NOMO-1 treated with DMSO at 0.1 percent for 48 hours (cell line): ENCODE data around the gene EPM2A.
"Not testable (repeated sequence)": the region's sequence is repeated elsewhere in the genome, so short reads cannot be mapped to it uniquely, and the experiment has no call there.

Experiments used
- DNase-seq: peaks from one replicate; lab custom pipeline; 2025; ENCODE audit not compliant: unreplicated experiment; lab: John Stamatoyannopoulos, UW

Gene EPM2A

GRCh38 chr6:145735356-145736165, at the start of gene EPM2A:
Gene EPM2A, minus strand, starts transcription at chr6:145735520. Its CDS starts 22 bp downstream, at chr6:145735498.
- peak; percentile 69 for DNase-seq

GRCh38 chr6:145784683-145785082, 49.4 kb upstream of the EPM2A start:
- DNase-seq = peak; percentile 3

GRCh38 chr6:145783796-145784195, 48.5 kb upstream of the EPM2A start:
- DNase-seq = peak; percentile 62

GRCh38 chr6:145772846-145773245, 37.5 kb upstream of the EPM2A start:
- DNase-seq = peak; percentile 19

GRCh38 chr6:145765449-145765848, 30.1 kb upstream of the EPM2A start:
- no peak for DNase-seq

- DNase-seq = no peak
Observed at GRCh38 chr6:145763742-145764141, 28.4 kb upstream of the EPM2A start.

- no peak for DNase-seq
Observed at GRCh38 chr6:145761584-145761983, 26.3 kb upstream of the EPM2A start.

- DNase-seq = no peak
Observed at GRCh38 chr6:145758113-145758512, 22.8 kb upstream of the EPM2A start.

- DNase-seq = peak; percentile 77
Observed at GRCh38 chr6:145756170-145756662, 20.9 kb upstream of the EPM2A start.

- no peak for DNase-seq
Observed at GRCh38 chr6:145755682-145756081, 20.4 kb upstream of the EPM2A start.

GRCh38 chr6:145752638-145753037, 17.3 kb upstream of the EPM2A start:
- no peak for DNase-seq

- peak; percentile 69 for DNase-seq
Observed at GRCh38 chr6:145749632-145750031, 14.3 kb upstream of the EPM2A start.

GRCh38 chr6:145745861-145746260, 10.5 kb upstream of the EPM2A start:
- DNase-seq = no peak

GRCh38 chr6:145744619-145745018, 9.3 kb upstream of the EPM2A start:
- no peak for DNase-seq

GRCh38 chr6:145743332-145743731, 8.0 kb upstream of the EPM2A start:
- DNase-seq = no peak

- not testable (repeated sequence) for DNase-seq
Observed at GRCh38 chr6:145742472-145742871, 7.2 kb upstream of the EPM2A start.

- DNase-seq = not testable (repeated sequence)
Observed at GRCh38 chr6:145739685-145740084, 4.4 kb upstream of the EPM2A start.

GRCh38 chr6:145738265-145738664, 2.9 kb upstream of the EPM2A start:
- no peak for DNase-seq

GRCh38 chr6:145736661-145737144, 1.4 kb upstream of the EPM2A start:
- DNase-seq = no peak

GRCh38 chr6:145734486-145735355, 599 bp downstream of the EPM2A start:
- DNase-seq = peak; percentile 76

- no peak for DNase-seq
Observed at GRCh38 chr6:145733810-145734209, 1.5 kb downstream of the EPM2A start.

- no peak for DNase-seq
Observed at GRCh38 chr6:145733207-145733606, 2.1 kb downstream of the EPM2A start.
